Neural cell (in vitro differentiated cells): ENCODE data around the gene INTU. TPM values are rescaled to one million over a fixed set of nuclear protein-coding genes. Genes with fewer than 3 reads are reported as not detected.
"Not testable (repeated sequence)": the region's sequence is repeated elsewhere in the genome, so short reads cannot be mapped to it uniquely, and the experiment has no call there.

Source experiments
- H2AFZ ChIP-seq: fragments of 200-600, 300-800 bp; sonication (generic), shearing (Covaris generic); 2 replicates; pipeline ENCODE4 v1.6.0; 2014; ENCODE audit warnings: low read depth, mild to moderate bottlenecking, antibody characterized with exemption, low read length, moderate library complexity
- H3F3A ChIP-seq: fragments of 200-600 bp; shearing (Covaris generic); 2 replicates; pipeline ENCODE4 v1.6.1; 2016; ENCODE audit warnings: mild to moderate bottlenecking, moderate library complexity, mixed read lengths, antibody characterized with exemption, low read length; ENCODE audit not compliant: insufficient read depth, poor library complexity, severe bottlenecking
- H3K27ac ChIP-seq: fragments of 200-600, 300-800 bp; sonication (generic), shearing (Covaris generic); 2 replicates; pipeline ENCODE4 v1.5.1; 2014; ENCODE audit warnings: mild to moderate bottlenecking, low read length, moderate library complexity
- H3K27me3 ChIP-seq: fragments of 300-800, 200-600 bp; sonication (generic), shearing (Covaris generic); 2 replicates; pipeline ENCODE4 v1.6.0; 2014; ENCODE audit warnings: mild to moderate bottlenecking, low read depth, low read length, moderate library complexity; ENCODE audit not compliant: insufficient read depth
- H3K36me3 ChIP-seq: fragments of 300-800, 200-600 bp; sonication (generic), shearing (Covaris generic); 2 replicates; pipeline ENCODE4 v1.5.1; 2014; ENCODE audit warnings: mild to moderate bottlenecking, antibody characterized with exemption, low read length, moderate library complexity; ENCODE audit not compliant: insufficient read depth
- H3K4me2 ChIP-seq: fragments of 300-800, 200-600 bp; sonication (generic), shearing (Covaris generic); 2 replicates; pipeline ENCODE4 v1.6.0; 2014; ENCODE audit warnings: mild to moderate bottlenecking, low read length
- H3K4me3 ChIP-seq: fragments of 300-800, 200-600 bp; sonication (generic), shearing (Covaris generic); 2 replicates; pipeline ENCODE4 v1.5.1; 2014; ENCODE audit warnings: mild to moderate bottlenecking, low read length, moderate library complexity
- H3K79me2 ChIP-seq: fragments of 200-600 bp; shearing (Covaris generic); replicated peaks from 2 replicates; pipeline ENCODE4 v1.6.0; 2014; ENCODE audit warnings: mild to moderate bottlenecking, low read length, moderate library complexity; ENCODE audit not compliant: insufficient read depth
- H3K9ac ChIP-seq: fragments of 300-800, 200-600 bp; sonication (generic), shearing (Covaris generic); 2 replicates; pipeline ENCODE4 v1.6.1; 2016; ENCODE audit warnings: mild to moderate bottlenecking, low read length, mixed read lengths
- H3K9me2 ChIP-seq: fragments of 200-600 bp; shearing (Covaris generic); 2 replicates; pipeline ENCODE4 v1.6.1; 2016; ENCODE audit warnings: mild to moderate bottlenecking, low read length, mixed read lengths; ENCODE audit not compliant: insufficient read depth
- H3K9me3 ChIP-seq: fragments of 200-600, 300-800 bp; sonication (generic), shearing (Covaris generic); 2 replicates; pipeline ENCODE4 v1.6.1; 2016; ENCODE audit warnings: mild to moderate bottlenecking, mixed run types, low read length, moderate library complexity, mixed read lengths
- H4K20me1 ChIP-seq: fragments of 200-600 bp; shearing (Covaris generic); 2 replicates; pipeline ENCODE4 v1.6.1; 2016; ENCODE audit warnings: mild to moderate bottlenecking, mixed run types; ENCODE audit not compliant: insufficient read depth
- EP300 ChIP-seq: fragments of 450-650 bp; conservative IDR thresholded peaks from 2 replicates; pipeline ENCODE4 v1.6.1; 2014; ENCODE audit warnings: antibody characterized with exemption, mild to moderate bottlenecking, moderate library complexity; ENCODE audit not compliant: poor library complexity, severe bottlenecking
- EZH2 ChIP-seq: fragments of 200-600, 300-800 bp; shearing (Covaris generic), sonication (generic); IDR thresholded peaks from 2 replicates; pipeline ENCODE4 v1.6.1; 2014; ENCODE audit warnings: antibody characterized with exemption, low read length, borderline replicate concordance, mild to moderate bottlenecking; ENCODE audit not compliant: insufficient read depth, poor library complexity, severe bottlenecking
- MXI1 ChIP-seq: fragments of 450-650 bp; conservative IDR thresholded peaks from 2 replicates; pipeline ENCODE4 v1.6.1; 2014; ENCODE audit warnings: antibody characterized with exemption, mild to moderate bottlenecking; ENCODE audit not compliant: poor library complexity, severe bottlenecking
- POLR2AphosphoS5 ChIP-seq: IDR thresholded peaks from 2 replicates; pipeline ENCODE4 v1.6.1; 2012
- RAD21 ChIP-seq: fragments of 450-650 bp; conservative IDR thresholded peaks from 2 replicates; pipeline ENCODE4 v1.6.1; 2014; ENCODE audit warnings: antibody characterized with exemption, mild to moderate bottlenecking, moderate library complexity
- REST ChIP-seq: IDR thresholded peaks from 2 replicates; pipeline ENCODE4 v1.6.1; 2012; ENCODE audit warnings: borderline replicate concordance
- SMC3 ChIP-seq: fragments of 450-650 bp; conservative IDR thresholded peaks from 2 replicates; pipeline ENCODE4 v1.6.1; 2014; ENCODE audit warnings: antibody characterized with exemption, mild to moderate bottlenecking, moderate library complexity; ENCODE audit not compliant: poor library complexity
- TAF1 ChIP-seq: IDR thresholded peaks from 2 replicates; pipeline ENCODE4 v1.6.1; 2012; ENCODE audit warnings: low read depth
- polyA plus RNA-seq: library from polyadenylated mRNA; depleted of rRNA; stranded (reverse); fragments of >200 nt; gene quantifications from 2 replicates; pipeline ENCODE4 v1.2.3, GENCODE V29; 2014
- TF ChIP-seq, protein P1 (sequence below): fragments of 450-650 bp; IDR thresholded peaks from 2 replicates; pipeline ENCODE4 v1.5.1; 2014; ENCODE audit warnings: antibody characterized with exemption, mild to moderate bottlenecking, moderate library complexity; ENCODE audit not compliant: poor library complexity, severe bottlenecking

Gene INTU
- polyA plus RNA-seq, 1 donor from 2014 or later: 15.7 TPM

GRCh38 chr4:127643791-127644190 lies 11.0 kb downstream of the INTU start (continued):
- no peak for TF ChIP-seq REST
- no peak for TF ChIP-seq POLR2AphosphoS5

DNA sequence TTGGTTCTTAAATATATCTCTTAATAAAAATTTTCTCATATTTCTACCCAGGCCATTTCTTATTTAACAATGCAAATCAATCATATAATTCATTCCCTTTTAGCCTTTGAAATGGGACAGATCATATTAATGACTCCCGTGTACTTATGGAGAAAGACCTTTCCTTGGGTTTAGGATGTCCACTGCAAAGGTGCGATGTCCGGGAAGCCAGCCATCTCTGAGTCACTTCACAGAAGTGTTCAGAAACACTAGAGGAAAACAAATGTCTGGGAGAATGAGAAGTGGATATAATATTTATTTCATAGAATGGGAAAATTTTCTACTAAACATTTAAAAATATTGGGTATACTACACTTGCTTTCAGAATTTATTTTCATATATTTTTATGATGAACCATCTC lies 15.3 kb downstream of the INTU start:
- Histone ChIP-seq H3K36me3 (peaks cover 11% of the 10 kb centered on the region), H2AFZ (no peak overlapping the region), H3K4me3 (no peak overlapping the region), H3K9ac (no peak overlapping the region), H3K27ac (no peak overlapping the region), H3F3A (no peaks in the 10 kb centered on the region), H3K9me2 (no peaks in the 10 kb centered on the region), H3K9me3 (no peaks in the 10 kb centered on the region), H4K20me1 (no peaks in the 10 kb centered on the region), H3K4me2 (no peak overlapping the region), H3K79me2 (peaks cover 8% of the 10 kb centered on the region), H3K27me3 (no peaks in the 10 kb centered on the region)
- TF ChIP-seq EZH2 (no peak), TAF1 (no peak), SMC3 (no peak), EP300 (no peak), POLR2AphosphoS5 (no peak), MXI1 (no peak), REST (no peak), RAD21 (no peak)
- TF ChIP-seq, protein P1, sequence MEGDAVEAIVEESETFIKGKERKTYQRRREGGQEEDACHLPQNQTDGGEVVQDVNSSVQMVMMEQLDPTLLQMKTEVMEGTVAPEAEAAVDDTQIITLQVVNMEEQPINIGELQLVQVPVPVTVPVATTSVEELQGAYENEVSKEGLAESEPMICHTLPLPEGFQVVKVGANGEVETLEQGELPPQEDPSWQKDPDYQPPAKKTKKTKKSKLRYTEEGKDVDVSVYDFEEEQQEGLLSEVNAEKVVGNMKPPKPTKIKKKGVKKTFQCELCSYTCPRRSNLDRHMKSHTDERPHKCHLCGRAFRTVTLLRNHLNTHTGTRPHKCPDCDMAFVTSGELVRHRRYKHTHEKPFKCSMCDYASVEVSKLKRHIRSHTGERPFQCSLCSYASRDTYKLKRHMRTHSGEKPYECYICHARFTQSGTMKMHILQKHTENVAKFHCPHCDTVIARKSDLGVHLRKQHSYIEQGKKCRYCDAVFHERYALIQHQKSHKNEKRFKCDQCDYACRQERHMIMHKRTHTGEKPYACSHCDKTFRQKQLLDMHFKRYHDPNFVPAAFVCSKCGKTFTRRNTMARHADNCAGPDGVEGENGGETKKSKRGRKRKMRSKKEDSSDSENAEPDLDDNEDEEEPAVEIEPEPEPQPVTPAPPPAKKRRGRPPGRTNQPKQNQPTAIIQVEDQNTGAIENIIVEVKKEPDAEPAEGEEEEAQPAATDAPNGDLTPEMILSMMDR: no peak

DNA sequence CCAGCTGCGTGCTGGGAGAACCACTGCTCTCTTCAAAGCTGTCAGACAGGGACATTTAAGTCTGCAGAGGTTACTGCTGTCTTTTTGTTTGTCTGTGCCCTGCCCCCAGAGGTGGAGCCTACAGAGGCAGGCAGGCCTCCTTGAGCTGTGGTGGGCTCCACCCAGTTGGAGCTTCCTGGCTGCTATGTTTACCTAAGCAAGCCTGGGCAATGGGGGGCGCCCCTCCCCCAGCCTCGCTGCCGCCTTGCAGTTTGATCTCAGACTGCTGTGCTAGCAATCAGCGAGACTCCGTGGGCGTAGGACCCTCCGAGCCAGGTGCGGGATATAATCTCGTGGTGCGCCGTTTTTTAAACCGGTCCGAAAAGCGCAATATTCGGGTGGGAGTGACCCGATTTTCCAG lies 22.8 kb downstream of the INTU start:
- not testable (repeated sequence) for H3K4me2 ChIP-seq, H3K9me2 ChIP-seq, H3K4me3 ChIP-seq

More for the DNA sequence above, 22.8 kb downstream of the INTU start:
- H3K79me2 ChIP-seq, H3K27me3 ChIP-seq, H3K27ac ChIP-seq, H3F3A ChIP-seq, H3K36me3 ChIP-seq, H3K9ac ChIP-seq, H4K20me1 ChIP-seq, H2AFZ ChIP-seq, H3K9me3 ChIP-seq: not testable (repeated sequence)
